ENCODE data around the gene CEP290. TPM values are rescaled to one million over a fixed set of nuclear protein-coding genes. Genes with fewer than 3 reads are reported as not detected.

CEP290 gene
- polyA plus RNA-seq (35.3 and 43.9 TPM in 2 replicates), polyA minus RNA-seq (98.8 and 130 TPM in 2 replicates)

GRCh38 chr12:88141774-88142609 lies at the start of gene CEP290, which contains the start of gene TMTC3:
TSS of gene CEP290 (minus strand) at chr12:88142088. CDS start at chr12:88141307, 781 bp downstream.
TSS of gene TMTC3 (plus strand) at chr12:88142307. CDS start at chr12:88148316, 6,009 bp downstream.
- peak within 1 kb of the TSS; percentile 84 for H3K27ac ChIP-seq (ENCODE audit: low read length)
- peak within 1 kb of the TSS; percentile 87 for H3K4me3 ChIP-seq (ENCODE audit: low read length)
- peaks cover 4% of the 10 kb centered on the region for H3F3A ChIP-seq (ENCODE audit: insufficient read depth, low read length, poor library complexity, severe bottlenecking)
- H3K9me2 ChIP-seq (ENCODE audit: insufficient read depth, low read length), result no peaks in the 10 kb centered on the region
- H3K4me2 ChIP-seq (ENCODE audit: low read length), result peak within 1 kb of the TSS; percentile 66
- TF ChIP-seq SMC3 (conservative IDR thresholded peaks at IDR 0.05; ENCODE audit: poor library complexity) (peak; percentile 11), TAF1 (IDR thresholded peaks at IDR 0.05; ENCODE audit: low read depth) (no peak), EP300 (conservative IDR thresholded peaks at IDR 0.05; ENCODE audit: poor library complexity, severe bottlenecking) (peak; percentile 39), EZH2 (IDR thresholded peaks at IDR 0.05; ENCODE audit: borderline replicate concordance, insufficient read depth, low read length, poor library complexity, severe bottlenecking) (no peak), RAD21 (conservative IDR thresholded peaks at IDR 0.05) (peak; percentile 16), MXI1 (conservative IDR thresholded peaks at IDR 0.05; ENCODE audit: poor library complexity, severe bottlenecking) (peak; percentile 89), POLR2AphosphoS5 (IDR thresholded peaks at IDR 0.05) (peak; percentile 81), REST (IDR thresholded peaks at IDR 0.05; ENCODE audit: borderline replicate concordance) (peak; percentile 17)
- TF ChIP-seq, protein P1, sequence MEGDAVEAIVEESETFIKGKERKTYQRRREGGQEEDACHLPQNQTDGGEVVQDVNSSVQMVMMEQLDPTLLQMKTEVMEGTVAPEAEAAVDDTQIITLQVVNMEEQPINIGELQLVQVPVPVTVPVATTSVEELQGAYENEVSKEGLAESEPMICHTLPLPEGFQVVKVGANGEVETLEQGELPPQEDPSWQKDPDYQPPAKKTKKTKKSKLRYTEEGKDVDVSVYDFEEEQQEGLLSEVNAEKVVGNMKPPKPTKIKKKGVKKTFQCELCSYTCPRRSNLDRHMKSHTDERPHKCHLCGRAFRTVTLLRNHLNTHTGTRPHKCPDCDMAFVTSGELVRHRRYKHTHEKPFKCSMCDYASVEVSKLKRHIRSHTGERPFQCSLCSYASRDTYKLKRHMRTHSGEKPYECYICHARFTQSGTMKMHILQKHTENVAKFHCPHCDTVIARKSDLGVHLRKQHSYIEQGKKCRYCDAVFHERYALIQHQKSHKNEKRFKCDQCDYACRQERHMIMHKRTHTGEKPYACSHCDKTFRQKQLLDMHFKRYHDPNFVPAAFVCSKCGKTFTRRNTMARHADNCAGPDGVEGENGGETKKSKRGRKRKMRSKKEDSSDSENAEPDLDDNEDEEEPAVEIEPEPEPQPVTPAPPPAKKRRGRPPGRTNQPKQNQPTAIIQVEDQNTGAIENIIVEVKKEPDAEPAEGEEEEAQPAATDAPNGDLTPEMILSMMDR (IDR thresholded peaks at IDR 0.05; ENCODE audit: poor library complexity, severe bottlenecking), result no peak
- H3K36me3 ChIP-seq (ENCODE audit: insufficient read depth, low read length), result no peaks in the 10 kb centered on the region
- H2AFZ ChIP-seq (ENCODE audit: low read depth, low read length), result peak within 1 kb of the TSS; percentile 83
- no peaks in the 10 kb centered on the region for H4K20me1 ChIP-seq (ENCODE audit: insufficient read depth)
- H3K27me3 ChIP-seq (ENCODE audit: insufficient read depth, low read depth, low read length), result no peaks in the 10 kb centered on the region
- H3K9ac ChIP-seq (ENCODE audit: low read length), result peak within 1 kb of the TSS; percentile 88
- H3K9me3 ChIP-seq (ENCODE audit: low read length), result no peaks in the 10 kb centered on the region
- H3K79me2 ChIP-seq (replicated peaks; ENCODE audit: insufficient read depth, low read length), result peaks cover 17% of the 10 kb centered on the region

DNA sequence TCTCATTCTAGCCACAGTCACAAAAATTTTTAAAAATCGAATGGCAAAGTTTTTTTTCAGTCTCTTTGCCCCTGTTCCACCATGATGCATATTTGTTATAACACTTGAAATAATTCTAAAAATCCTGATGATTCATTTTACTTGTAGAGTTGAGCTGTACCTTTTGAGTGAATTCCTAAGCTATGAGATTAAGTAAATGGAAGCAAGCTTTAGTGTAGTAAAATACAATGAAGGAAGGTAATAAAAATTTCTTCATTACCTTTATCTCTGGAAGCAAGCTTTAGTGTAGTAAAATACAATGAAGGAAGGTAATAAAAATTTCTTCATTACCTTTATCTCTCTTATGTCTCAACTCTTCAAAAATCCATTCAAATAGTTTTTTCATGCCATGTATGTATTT lies 46.3 kb upstream of the CEP290 start:
- Histone ChIP-seq H3K9me3 (ENCODE audit: low read length) (no peaks in the 10 kb centered on the region), H3K4me3 (ENCODE audit: low read length) (no peak overlapping the region), H2AFZ (ENCODE audit: low read depth, low read length) (no peak overlapping the region), H3K27ac (ENCODE audit: low read length) (no peak overlapping the region), H3K36me3 (ENCODE audit: insufficient read depth, low read length) (peaks cover 5% of the 10 kb centered on the region), H4K20me1 (ENCODE audit: insufficient read depth) (no peaks in the 10 kb centered on the region), H3K79me2 (replicated peaks; ENCODE audit: insufficient read depth, low read length) (no peaks in the 10 kb centered on the region), H3K9me2 (ENCODE audit: insufficient read depth, low read length) (no peaks in the 10 kb centered on the region), H3K9ac (ENCODE audit: low read length) (no peak overlapping the region), H3K4me2 (ENCODE audit: low read length) (no peak overlapping the region), H3K27me3 (ENCODE audit: insufficient read depth, low read depth, low read length) (no peaks in the 10 kb centered on the region), H3F3A (ENCODE audit: insufficient read depth, low read length, poor library complexity, severe bottlenecking) (no peaks in the 10 kb centered on the region)
- no peak for TF ChIP-seq EZH2 (IDR thresholded peaks at IDR 0.05; ENCODE audit: borderline replicate concordance, insufficient read depth, low read length, poor library complexity, severe bottlenecking)
- no peak for TF ChIP-seq POLR2AphosphoS5 (IDR thresholded peaks at IDR 0.05)
- TF ChIP-seq SMC3 (conservative IDR thresholded peaks at IDR 0.05; ENCODE audit: poor library complexity), result no peak
- no peak for TF ChIP-seq MXI1 (conservative IDR thresholded peaks at IDR 0.05; ENCODE audit: poor library complexity, severe bottlenecking)
- TF ChIP-seq RAD21 (conservative IDR thresholded peaks at IDR 0.05), result no peak
- TF ChIP-seq, protein P1 (IDR thresholded peaks at IDR 0.05; ENCODE audit: poor library complexity, severe bottlenecking), result no peak
- no peak for TF ChIP-seq REST (IDR thresholded peaks at IDR 0.05; ENCODE audit: borderline replicate concordance)
- no peak for TF ChIP-seq EP300 (conservative IDR thresholded peaks at IDR 0.05; ENCODE audit: poor library complexity, severe bottlenecking)
- no peak for TF ChIP-seq TAF1 (IDR thresholded peaks at IDR 0.05; ENCODE audit: low read depth)

Measured in neural cell (in vitro differentiated cells).